Measurements from ENCODE around the gene CHMP5. TPM values are rescaled to one million over a fixed set of nuclear protein-coding genes. Genes with fewer than 3 reads are reported as not detected.

Gene CHMP5
- polyA plus RNA-seq, 1 of the 3 experiments (the other 2 are of a cell fraction): 88.3 TPM

DNA sequence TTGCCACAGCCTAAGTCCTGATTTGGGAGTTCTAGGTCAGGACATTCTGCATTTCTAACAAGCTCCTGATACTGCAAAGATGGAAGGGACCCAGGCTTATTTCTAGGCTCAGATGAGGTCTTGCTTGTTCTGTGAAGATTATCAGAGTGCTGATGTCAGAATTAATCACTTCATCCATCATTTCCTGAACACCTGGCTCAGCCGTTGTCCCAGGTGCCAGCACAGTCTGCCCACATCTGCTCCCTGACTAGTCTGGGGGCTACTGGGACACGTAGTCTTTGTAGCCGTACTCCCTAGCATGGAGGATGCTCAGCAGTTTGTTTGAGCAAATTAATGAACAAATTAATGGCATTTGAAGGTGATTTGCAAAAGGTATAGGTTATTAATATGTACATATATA is 42.8 kb upstream of the CHMP5 start:
- no peak for DNase-seq
- no peak overlapping the region for H3K4me3 ChIP-seq (ENCODE audit: low read depth in 2 of 2, low read length in 1 of 2)
- no peaks in the 10 kb centered on the region for H3K9me2 ChIP-seq
- TF ChIP-seq MXI1 (IDR thresholded peaks at IDR 0.05; ENCODE audit: low read depth, low read length): no peak
- no peak for TF ChIP-seq POLR2AphosphoS5 (IDR thresholded peaks at IDR 0.05; ENCODE audit: low read depth, low read length)
- no peak for TF ChIP-seq SIN3A (IDR thresholded peaks at IDR 0.05; ENCODE audit: borderline replicate concordance, low read depth, low read length)
- TF ChIP-seq, protein P1, sequence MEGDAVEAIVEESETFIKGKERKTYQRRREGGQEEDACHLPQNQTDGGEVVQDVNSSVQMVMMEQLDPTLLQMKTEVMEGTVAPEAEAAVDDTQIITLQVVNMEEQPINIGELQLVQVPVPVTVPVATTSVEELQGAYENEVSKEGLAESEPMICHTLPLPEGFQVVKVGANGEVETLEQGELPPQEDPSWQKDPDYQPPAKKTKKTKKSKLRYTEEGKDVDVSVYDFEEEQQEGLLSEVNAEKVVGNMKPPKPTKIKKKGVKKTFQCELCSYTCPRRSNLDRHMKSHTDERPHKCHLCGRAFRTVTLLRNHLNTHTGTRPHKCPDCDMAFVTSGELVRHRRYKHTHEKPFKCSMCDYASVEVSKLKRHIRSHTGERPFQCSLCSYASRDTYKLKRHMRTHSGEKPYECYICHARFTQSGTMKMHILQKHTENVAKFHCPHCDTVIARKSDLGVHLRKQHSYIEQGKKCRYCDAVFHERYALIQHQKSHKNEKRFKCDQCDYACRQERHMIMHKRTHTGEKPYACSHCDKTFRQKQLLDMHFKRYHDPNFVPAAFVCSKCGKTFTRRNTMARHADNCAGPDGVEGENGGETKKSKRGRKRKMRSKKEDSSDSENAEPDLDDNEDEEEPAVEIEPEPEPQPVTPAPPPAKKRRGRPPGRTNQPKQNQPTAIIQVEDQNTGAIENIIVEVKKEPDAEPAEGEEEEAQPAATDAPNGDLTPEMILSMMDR (IDR thresholded peaks at IDR 0.05): no peak
- TF ChIP-seq TAF1 (IDR thresholded peaks at IDR 0.05; ENCODE audit: borderline replicate concordance, low read depth, low read length): no peak
- no peak for TF ChIP-seq RFX5 (IDR thresholded peaks at IDR 0.05; ENCODE audit: low read length)
- no peak for TF ChIP-seq RCOR1 (IDR thresholded peaks at IDR 0.05; ENCODE audit: low read length)
- TF ChIP-seq, protein P2, sequence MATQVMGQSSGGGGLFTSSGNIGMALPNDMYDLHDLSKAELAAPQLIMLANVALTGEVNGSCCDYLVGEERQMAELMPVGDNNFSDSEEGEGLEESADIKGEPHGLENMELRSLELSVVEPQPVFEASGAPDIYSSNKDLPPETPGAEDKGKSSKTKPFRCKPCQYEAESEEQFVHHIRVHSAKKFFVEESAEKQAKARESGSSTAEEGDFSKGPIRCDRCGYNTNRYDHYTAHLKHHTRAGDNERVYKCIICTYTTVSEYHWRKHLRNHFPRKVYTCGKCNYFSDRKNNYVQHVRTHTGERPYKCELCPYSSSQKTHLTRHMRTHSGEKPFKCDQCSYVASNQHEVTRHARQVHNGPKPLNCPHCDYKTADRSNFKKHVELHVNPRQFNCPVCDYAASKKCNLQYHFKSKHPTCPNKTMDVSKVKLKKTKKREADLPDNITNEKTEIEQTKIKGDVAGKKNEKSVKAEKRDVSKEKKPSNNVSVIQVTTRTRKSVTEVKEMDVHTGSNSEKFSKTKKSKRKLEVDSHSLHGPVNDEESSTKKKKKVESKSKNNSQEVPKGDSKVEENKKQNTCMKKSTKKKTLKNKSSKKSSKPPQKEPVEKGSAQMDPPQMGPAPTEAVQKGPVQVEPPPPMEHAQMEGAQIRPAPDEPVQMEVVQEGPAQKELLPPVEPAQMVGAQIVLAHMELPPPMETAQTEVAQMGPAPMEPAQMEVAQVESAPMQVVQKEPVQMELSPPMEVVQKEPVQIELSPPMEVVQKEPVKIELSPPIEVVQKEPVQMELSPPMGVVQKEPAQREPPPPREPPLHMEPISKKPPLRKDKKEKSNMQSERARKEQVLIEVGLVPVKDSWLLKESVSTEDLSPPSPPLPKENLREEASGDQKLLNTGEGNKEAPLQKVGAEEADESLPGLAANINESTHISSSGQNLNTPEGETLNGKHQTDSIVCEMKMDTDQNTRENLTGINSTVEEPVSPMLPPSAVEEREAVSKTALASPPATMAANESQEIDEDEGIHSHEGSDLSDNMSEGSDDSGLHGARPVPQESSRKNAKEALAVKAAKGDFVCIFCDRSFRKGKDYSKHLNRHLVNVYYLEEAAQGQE (IDR thresholded peaks at IDR 0.05; ENCODE audit: low read depth, low read length): no peak
- TF ChIP-seq YY1 (IDR thresholded peaks at IDR 0.05; ENCODE audit: low read depth): no peak
- TF ChIP-seq, protein P3, sequence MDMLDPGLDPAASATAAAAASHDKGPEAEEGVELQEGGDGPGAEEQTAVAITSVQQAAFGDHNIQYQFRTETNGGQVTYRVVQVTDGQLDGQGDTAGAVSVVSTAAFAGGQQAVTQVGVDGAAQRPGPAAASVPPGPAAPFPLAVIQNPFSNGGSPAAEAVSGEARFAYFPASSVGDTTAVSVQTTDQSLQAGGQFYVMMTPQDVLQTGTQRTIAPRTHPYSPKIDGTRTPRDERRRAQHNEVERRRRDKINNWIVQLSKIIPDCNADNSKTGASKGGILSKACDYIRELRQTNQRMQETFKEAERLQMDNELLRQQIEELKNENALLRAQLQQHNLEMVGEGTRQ (IDR thresholded peaks at IDR 0.05; ENCODE audit: borderline replicate concordance, low read depth, low read length): no peak
- no peak for TF ChIP-seq SMC3 (IDR thresholded peaks at IDR 0.05; ENCODE audit: low read depth, low read length)
- no peak for TF ChIP-seq TCF12 (IDR thresholded peaks at IDR 0.05)
- TF ChIP-seq EP300 (IDR thresholded peaks at IDR 0.05; ENCODE audit: borderline replicate concordance in 1 of 2, low read depth in 1 of 2, low read length in 1 of 2): no peak
- TF ChIP-seq GATA2 (CRISPR knock-in tag; IDR thresholded peaks at IDR 0.05): no peak
- TF ChIP-seq NFIC (IDR thresholded peaks at IDR 0.05; ENCODE audit: borderline replicate concordance): no peak
- no peak for TF ChIP-seq RXRA (IDR thresholded peaks at IDR 0.05; ENCODE audit: borderline replicate concordance, low read depth)
- TF ChIP-seq, protein P4, sequence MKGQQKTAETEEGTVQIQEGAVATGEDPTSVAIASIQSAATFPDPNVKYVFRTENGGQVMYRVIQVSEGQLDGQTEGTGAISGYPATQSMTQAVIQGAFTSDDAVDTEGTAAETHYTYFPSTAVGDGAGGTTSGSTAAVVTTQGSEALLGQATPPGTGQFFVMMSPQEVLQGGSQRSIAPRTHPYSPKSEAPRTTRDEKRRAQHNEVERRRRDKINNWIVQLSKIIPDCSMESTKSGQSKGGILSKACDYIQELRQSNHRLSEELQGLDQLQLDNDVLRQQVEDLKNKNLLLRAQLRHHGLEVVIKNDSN (IDR thresholded peaks at IDR 0.05; ENCODE audit: borderline replicate concordance, low read depth): no peak
- TF ChIP-seq ELF1 (IDR thresholded peaks at IDR 0.05): no peak
- no peak for TF ChIP-seq FOXJ3 (CRISPR knock-in tag; IDR thresholded peaks at IDR 0.05)
- TF ChIP-seq MEF2A (IDR thresholded peaks at IDR 0.05; ENCODE audit: borderline replicate concordance, low read depth): no peak
- POLR2A ChIA-PET: no interaction called here
- H3K9me3 ChIP-seq: no peaks in the 10 kb centered on the region
- no peak overlapping the region for H2AFZ ChIP-seq (ENCODE audit: low read depth)
- H3F3A ChIP-seq (replicated peaks; ENCODE audit: insufficient read depth): no peaks in the 10 kb centered on the region
- H3K4me2 ChIP-seq: no peak overlapping the region
- H3K36me3 ChIP-seq (replicated peaks in 1 of 2; ENCODE audit: control insufficient read depth in 1 of 2, insufficient read depth in 2 of 2, low read length in 1 of 2): no peaks in the 10 kb centered on the region
- H3K4me1 ChIP-seq (ENCODE audit: control insufficient read depth in 1 of 2, insufficient read depth in 2 of 2, low read depth in 1 of 2, low read length in 1 of 2): peaks cover 2 to 3% of the 10 kb centered on the region in 2 experiments; a peak in 1 of 4 replicates
- no peaks in the 10 kb centered on the region for H3K27me3 ChIP-seq (ENCODE audit: insufficient read depth)
- no peak overlapping the region for H3K27ac ChIP-seq (ENCODE audit: low read depth in 2 of 2, low read length in 1 of 2)
- 78% methylated on average over 3 of the region's 3 CpGs for WGBS (ENCODE audit: low lambda C conversion rate)
- no peak overlapping the region for H3K9ac ChIP-seq
- H3K79me2 ChIP-seq (ENCODE audit: insufficient read depth): no peaks in the 10 kb centered on the region
- CTCF ChIA-PET: interaction anchor here (1.2 kb wide), 1 partner anchor 141 kb away, joined by 3 read pairs; no protein-coding TSS in a partner anchor
- H4K20me1 ChIP-seq (ENCODE audit: insufficient read depth): no peaks in the 10 kb centered on the region

Measured in SK-N-SH (cell line).